ENCODE measurements around the gene CENPX. TPM values are rescaled to one million over a fixed set of nuclear protein-coding genes. Genes with fewer than 3 reads are reported as not detected.

The CENPX gene
- total and polyA plus RNA-seq, 2 of the 13 experiments (the other 11 are each of a cell fraction or from before 2014, with no cell fraction given) = 92.7 to 170 TPM

DNA sequence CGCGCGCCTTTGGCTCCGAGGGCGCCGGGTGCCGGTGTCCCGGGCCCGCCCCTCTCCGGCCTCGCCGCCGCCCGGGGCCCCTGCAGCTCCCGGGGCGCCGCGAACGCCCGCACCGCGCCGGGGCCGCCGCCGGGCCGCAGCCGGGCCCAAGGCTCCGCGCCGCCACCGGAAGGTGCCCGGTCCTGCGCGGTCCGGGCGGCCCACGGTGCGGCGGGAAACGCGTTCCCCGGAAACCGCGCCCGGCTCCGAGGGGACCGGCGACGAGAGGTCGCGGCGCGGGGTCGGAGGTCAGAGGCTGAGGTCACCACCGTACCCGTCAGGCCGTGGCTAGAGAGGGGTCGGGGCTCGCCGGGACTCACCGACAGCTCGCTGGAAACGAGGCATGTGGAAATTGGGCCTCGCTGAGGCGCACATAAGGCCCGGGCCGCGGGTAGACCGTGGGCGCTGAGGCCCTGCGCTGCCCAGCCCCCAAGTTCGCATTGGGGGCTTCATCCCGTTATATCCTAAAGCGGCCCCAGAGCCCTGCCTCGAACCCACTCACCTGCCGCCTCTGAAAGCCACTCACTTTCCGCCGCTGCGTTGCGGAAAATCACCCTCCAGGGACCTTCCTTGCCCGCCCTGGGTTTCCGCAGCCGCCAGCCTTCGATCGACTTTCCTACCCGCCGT lies 43.1 kb upstream of the CENPX start, which contains the start of gene DUS1L (continued):
- TF ChIP-seq, protein P1, sequence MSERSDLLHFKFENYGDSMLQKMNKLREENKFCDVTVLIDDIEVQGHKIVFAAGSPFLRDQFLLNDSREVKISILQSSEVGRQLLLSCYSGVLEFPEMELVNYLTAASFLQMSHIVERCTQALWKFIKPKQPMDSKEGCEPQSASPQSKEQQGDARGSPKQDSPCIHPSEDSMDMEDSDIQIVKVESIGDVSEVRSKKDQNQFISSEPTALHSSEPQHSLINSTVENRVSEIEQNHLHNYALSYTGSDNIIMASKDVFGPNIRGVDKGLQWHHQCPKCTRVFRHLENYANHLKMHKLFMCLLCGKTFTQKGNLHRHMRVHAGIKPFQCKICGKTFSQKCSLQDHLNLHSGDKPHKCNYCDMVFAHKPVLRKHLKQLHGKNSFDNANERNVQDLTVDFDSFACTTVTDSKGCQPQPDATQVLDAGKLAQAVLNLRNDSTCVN (CRISPR knock-in tag; IDR thresholded peaks at IDR 0.05; ENCODE audit: borderline replicate concordance) = peak; percentile 76; the same call in 1 of the 2 replicates
- peak; percentile 72; the same call in 1 of the 2 replicates for TF ChIP-seq FOXC1 (CRISPR knock-in tag; IDR thresholded peaks at IDR 0.05; ENCODE audit: borderline replicate concordance)
- TF ChIP-seq, protein P2, sequence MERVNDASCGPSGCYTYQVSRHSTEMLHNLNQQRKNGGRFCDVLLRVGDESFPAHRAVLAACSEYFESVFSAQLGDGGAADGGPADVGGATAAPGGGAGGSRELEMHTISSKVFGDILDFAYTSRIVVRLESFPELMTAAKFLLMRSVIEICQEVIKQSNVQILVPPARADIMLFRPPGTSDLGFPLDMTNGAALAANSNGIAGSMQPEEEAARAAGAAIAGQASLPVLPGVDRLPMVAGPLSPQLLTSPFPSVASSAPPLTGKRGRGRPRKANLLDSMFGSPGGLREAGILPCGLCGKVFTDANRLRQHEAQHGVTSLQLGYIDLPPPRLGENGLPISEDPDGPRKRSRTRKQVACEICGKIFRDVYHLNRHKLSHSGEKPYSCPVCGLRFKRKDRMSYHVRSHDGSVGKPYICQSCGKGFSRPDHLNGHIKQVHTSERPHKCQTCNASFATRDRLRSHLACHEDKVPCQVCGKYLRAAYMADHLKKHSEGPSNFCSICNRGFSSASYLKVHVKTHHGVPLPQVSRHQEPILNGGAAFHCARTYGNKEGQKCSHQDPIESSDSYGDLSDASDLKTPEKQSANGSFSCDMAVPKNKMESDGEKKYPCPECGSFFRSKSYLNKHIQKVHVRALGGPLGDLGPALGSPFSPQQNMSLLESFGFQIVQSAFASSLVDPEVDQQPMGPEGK (CRISPR knock-in tag; IDR thresholded peaks at IDR 0.05) = peak; percentile 76
- TF ChIP-seq KLF12 (CRISPR knock-in tag; IDR thresholded peaks at IDR 0.05; ENCODE audit: borderline replicate concordance) = peak; percentile 52; the same call in 1 of the 2 replicates
- TF ChIP-seq SP4 (CRISPR knock-in tag; IDR thresholded peaks at IDR 0.05) = peak; percentile 93
- peak; percentile 53; the same call in 1 of the 2 replicates for TF ChIP-seq ZNF782 (CRISPR knock-in tag; IDR thresholded peaks at IDR 0.05; ENCODE audit: borderline replicate concordance)
- TF ChIP-seq ZNF552 (CRISPR knock-in tag; IDR thresholded peaks at IDR 0.05; ENCODE audit: borderline replicate concordance) = 0 out of 2 replicates have a peak, but pooled peaks have one; percentile 65
- TF ChIP-seq ZNF331 (CRISPR knock-in tag; IDR thresholded peaks at IDR 0.05) = peak; percentile 95
- peak; percentile 78 for TF ChIP-seq PPARG (CRISPR knock-in tag; conservative IDR thresholded peaks at IDR 0.05)
- no peak for TF ChIP-seq ZNF20 (CRISPR knock-in tag; IDR thresholded peaks at IDR 0.05)
- 0 out of 2 replicates have a peak, but pooled peaks have one; percentile 55 for TF ChIP-seq ZBTB44 (CRISPR knock-in tag; IDR thresholded peaks at IDR 0.05)
- no peak for TF ChIP-seq CBX2 (IDR thresholded peaks at IDR 0.05; ENCODE audit: low read depth, low read length)
- peak; percentile 60; the same call in 1 of the 2 replicates for TF ChIP-seq CBX2 (CRISPR knock-in tag; IDR thresholded peaks at IDR 0.05; ENCODE audit: low read depth)
- TF ChIP-seq TMF1 (CRISPR knock-in tag; IDR thresholded peaks at IDR 0.05; ENCODE audit: low read depth) = peak; percentile 90; the same call in 1 of the 2 replicates
- TF ChIP-seq ZZZ3 (CRISPR knock-in tag; IDR thresholded peaks at IDR 0.05; ENCODE audit: borderline replicate concordance) = peak; percentile 97
- no peak for TF ChIP-seq GPBP1L1 (CRISPR knock-in tag; IDR thresholded peaks at IDR 0.05)
- peak; percentile 72; the same call in 1 of the 2 replicates for TF ChIP-seq ZNF777 (CRISPR knock-in tag; IDR thresholded peaks at IDR 0.05)
- TF ChIP-seq NFKB2 (CRISPR knock-in tag; IDR thresholded peaks at IDR 0.05; ENCODE audit: borderline replicate concordance) = no peak
- peak; percentile 84 for TF ChIP-seq KMT2B (CRISPR knock-in tag; IDR thresholded peaks at IDR 0.05)
- no peak for TF ChIP-seq ZNF275 (CRISPR knock-in tag; IDR thresholded peaks at IDR 0.05; ENCODE audit: borderline replicate concordance)
- no peak for TF ChIP-seq ONECUT2 (CRISPR knock-in tag; IDR thresholded peaks at IDR 0.05)
- no peak for TF ChIP-seq ZC3H4 (CRISPR knock-in tag; IDR thresholded peaks at IDR 0.05; ENCODE audit: borderline replicate concordance)

Measured in HepG2 (cell line).